IPS-18a (cell line): ENCODE results near the gene SUN5.

Experiments used
- H3K27ac ChIP-seq: one replicate; pipeline ENCODE4 v1.5.1; 2013; ENCODE audit warnings: low read length
- H3K27me3 ChIP-seq: one replicate; pipeline ENCODE4 v1.6.1; 2013; ENCODE audit warnings: mild to moderate bottlenecking, low read length; ENCODE audit not compliant: control insufficient read depth, insufficient read depth
- H3K36me3 ChIP-seq: one replicate; pipeline ENCODE4 v1.6.1; 2013; ENCODE audit warnings: low read depth, low read length; ENCODE audit not compliant: control insufficient read depth
- H3K4me1 ChIP-seq: one replicate; pipeline ENCODE4 v1.6.1; 2013; ENCODE audit warnings: low read depth, low read length; ENCODE audit not compliant: control insufficient read depth
- H3K4me3 ChIP-seq: one replicate; pipeline ENCODE4 v1.5.1; 2013; ENCODE audit warnings: low read length
- H3K9ac ChIP-seq: one replicate; pipeline ENCODE4 v1.6.1; 2013; ENCODE audit warnings: mild to moderate bottlenecking, low read length, moderate library complexity
- H3K9me3 ChIP-seq: one replicate; pipeline ENCODE4 v1.6.1; 2013; ENCODE audit warnings: low read depth, low read length; ENCODE audit not compliant: control insufficient read depth

SUN5 gene

DNA sequence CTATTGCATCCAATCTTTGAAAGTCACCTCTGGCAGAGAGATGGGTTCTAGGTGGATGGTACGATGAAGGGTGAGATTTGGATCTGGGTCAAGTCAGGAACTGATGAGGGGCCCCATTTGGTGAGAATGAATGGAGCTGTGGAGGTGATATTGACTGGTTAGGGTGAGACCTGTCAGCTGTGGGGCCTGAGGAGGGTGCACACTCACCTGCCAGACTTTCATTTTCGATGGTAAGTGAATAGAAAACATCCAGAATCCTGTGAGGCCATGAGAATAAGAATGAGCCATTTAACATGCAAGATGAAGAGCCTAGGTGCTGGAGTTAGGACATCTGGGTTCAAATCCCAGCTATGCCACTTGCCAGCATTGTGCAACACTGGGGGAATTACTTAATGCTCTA is 6.8 kb downstream of the SUN5 start:
- Histone ChIP-seq H3K4me3 (no peak overlapping the region), H3K9me3 (no peaks in the 10 kb centered on the region), H3K27ac (no peak overlapping the region), H3K27me3 (no peaks in the 10 kb centered on the region), H3K36me3 (no peaks in the 10 kb centered on the region), H3K4me1 (no peaks in the 10 kb centered on the region), H3K9ac (no peak overlapping the region)

DNA sequence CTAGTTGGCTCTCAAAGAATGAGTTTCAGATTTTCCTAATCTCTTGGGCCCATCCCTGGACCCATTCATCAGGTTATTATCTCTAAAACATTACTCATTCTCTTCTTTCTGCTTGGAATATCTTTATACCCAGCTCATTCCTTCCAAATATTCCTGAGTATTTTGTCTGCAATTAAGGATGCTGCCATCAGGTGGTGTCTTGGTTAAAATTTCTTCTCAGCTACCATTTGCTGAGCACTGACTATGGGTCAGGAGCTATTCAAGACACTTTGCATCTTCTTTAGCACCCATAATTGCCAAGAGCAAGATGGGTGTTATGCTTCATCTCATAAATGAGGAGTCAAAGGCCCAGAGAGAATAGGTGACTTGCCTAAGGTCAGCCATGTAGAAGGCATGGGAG is 8.4 kb downstream of the SUN5 start:
- H3K27me3 ChIP-seq, result no peaks in the 10 kb centered on the region
- H3K4me3 ChIP-seq, result no peak overlapping the region
- H3K4me1 ChIP-seq, result no peaks in the 10 kb centered on the region
- no peak overlapping the region for H3K9ac ChIP-seq
- no peaks in the 10 kb centered on the region for H3K9me3 ChIP-seq
- no peak overlapping the region for H3K27ac ChIP-seq
- no peaks in the 10 kb centered on the region for H3K36me3 ChIP-seq

DNA sequence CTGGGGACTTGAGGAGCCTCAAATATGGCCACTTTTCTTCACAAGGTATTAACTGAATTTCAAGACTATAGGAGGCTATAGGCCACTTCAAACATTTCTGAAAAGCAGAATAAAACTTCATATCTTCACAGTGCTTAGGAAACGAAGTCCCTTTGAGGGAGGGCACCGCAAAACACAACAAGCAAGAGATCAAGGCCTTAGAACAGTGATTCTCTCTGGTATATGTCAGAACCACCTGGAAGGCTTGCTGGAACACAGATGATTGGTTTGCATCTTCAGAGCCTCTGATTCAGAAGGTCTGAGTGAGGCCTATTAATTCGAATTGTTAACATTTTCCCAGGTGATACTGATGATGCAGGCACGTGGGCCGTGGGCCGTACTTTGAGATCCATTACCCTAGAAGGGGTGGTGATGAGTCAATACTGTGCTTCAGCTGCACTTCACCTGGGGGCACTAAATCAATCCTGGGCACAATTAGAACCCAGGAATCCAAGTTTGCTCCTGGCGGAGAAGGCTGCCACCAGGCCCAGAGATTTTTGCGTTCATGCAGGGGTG is 10.7 kb downstream of the SUN5 start:
- H3K4me1 ChIP-seq, result no peaks in the 10 kb centered on the region
- no peak overlapping the region for H3K9ac ChIP-seq
- no peaks in the 10 kb centered on the region for H3K36me3 ChIP-seq
- no peak overlapping the region for H3K27ac ChIP-seq
- H3K27me3 ChIP-seq, result no peaks in the 10 kb centered on the region
- no peak overlapping the region for H3K4me3 ChIP-seq
- no peaks in the 10 kb centered on the region for H3K9me3 ChIP-seq

- H3K27ac ChIP-seq, result no peak overlapping the region
Measured at GRCh38 chr20:32991792-32992641, 12.2 kb downstream of the SUN5 start.

GRCh38 chr20:32991383-32991782 is 12.8 kb downstream of the SUN5 start:
- Histone ChIP-seq H3K36me3 (no peaks in the 10 kb centered on the region), H3K9ac (no peak overlapping the region), H3K27ac (no peak overlapping the region), H3K4me1 (no peaks in the 10 kb centered on the region), H3K9me3 (no peaks in the 10 kb centered on the region), H3K4me3 (no peak overlapping the region), H3K27me3 (no peaks in the 10 kb centered on the region)

More at GRCh38 chr20:32991792-32992641, 12.2 kb downstream of the SUN5 start:
- no peak overlapping the region for H3K9ac ChIP-seq
- no peaks in the 10 kb centered on the region for H3K27me3 ChIP-seq
- no peaks in the 10 kb centered on the region for H3K36me3 ChIP-seq
- no peak overlapping the region for H3K4me3 ChIP-seq
- no peaks in the 10 kb centered on the region for H3K9me3 ChIP-seq
- no peaks in the 10 kb centered on the region for H3K4me1 ChIP-seq

DNA sequence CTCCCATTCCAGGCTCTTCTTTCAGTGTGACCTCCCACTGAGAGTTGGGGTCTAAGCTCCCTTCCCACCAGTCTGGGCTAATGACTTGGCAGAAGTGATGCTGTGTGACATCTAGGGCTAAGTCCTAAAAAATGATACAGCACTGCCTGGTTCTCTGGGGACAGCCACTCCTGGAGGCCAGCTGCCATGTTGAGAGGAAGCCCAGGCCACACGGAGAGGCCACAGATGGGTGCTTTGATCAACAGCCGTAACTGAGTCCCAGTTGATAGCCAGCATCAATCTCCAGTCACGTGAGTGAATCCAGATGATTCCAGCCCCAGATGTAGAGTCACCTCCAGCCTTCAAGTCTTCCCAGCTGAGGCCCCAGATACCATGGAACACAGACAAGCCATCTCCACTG is 13.8 kb downstream of the SUN5 start:
- Histone ChIP-seq H3K9me3 (no peaks in the 10 kb centered on the region), H3K36me3 (no peaks in the 10 kb centered on the region), H3K27ac (no peak overlapping the region), H3K9ac (no peak overlapping the region), H3K27me3 (no peaks in the 10 kb centered on the region), H3K4me3 (no peak overlapping the region), H3K4me1 (no peaks in the 10 kb centered on the region)

- H3K4me3 ChIP-seq, result no peak overlapping the region
- no peaks in the 10 kb centered on the region for H3K4me1 ChIP-seq
- H3K27me3 ChIP-seq, result no peaks in the 10 kb centered on the region
- no peaks in the 10 kb centered on the region for H3K36me3 ChIP-seq
- no peak overlapping the region for H3K27ac ChIP-seq
- H3K9ac ChIP-seq, result no peak overlapping the region
- no peaks in the 10 kb centered on the region for H3K9me3 ChIP-seq
Measured at GRCh38 chr20:32989507-32990283, 14.5 kb downstream of the SUN5 start.

DNA sequence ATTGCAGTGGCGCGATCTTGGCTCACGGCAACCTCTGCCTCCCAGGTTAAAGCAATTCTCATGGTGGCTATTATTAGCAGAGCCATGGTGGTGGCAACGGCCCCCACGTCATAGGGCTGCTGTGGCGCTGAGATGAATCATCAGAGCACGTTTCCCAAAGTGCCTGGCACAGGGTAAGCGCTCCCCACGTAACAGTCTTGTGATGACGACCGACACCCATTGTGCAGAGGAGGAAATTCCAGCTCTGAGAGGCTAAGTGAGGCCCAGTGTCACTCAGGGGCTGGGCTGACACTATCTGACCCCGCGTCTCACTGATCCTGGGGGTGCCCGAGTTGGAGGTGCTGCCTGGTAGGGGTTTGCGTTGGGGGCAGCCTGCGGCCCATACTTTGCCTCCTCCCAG is 16.2 kb downstream of the SUN5 start:
- Histone ChIP-seq H3K9me3 (no peaks in the 10 kb centered on the region), H3K9ac (no peak overlapping the region), H3K4me3 (no peak overlapping the region), H3K36me3 (no peaks in the 10 kb centered on the region), H3K27ac (no peak overlapping the region), H3K27me3 (no peaks in the 10 kb centered on the region), H3K4me1 (no peaks in the 10 kb centered on the region)

- Histone ChIP-seq H3K4me1 (no peaks in the 10 kb centered on the region), H3K4me3 (no peak overlapping the region), H3K9ac (no peak overlapping the region), H3K27ac (no peak overlapping the region), H3K9me3 (no peaks in the 10 kb centered on the region), H3K27me3 (no peaks in the 10 kb centered on the region), H3K36me3 (no peaks in the 10 kb centered on the region)
Measured at GRCh38 chr20:32987044-32987825, 17.0 kb downstream of the SUN5 start.

- Histone ChIP-seq H3K27me3 (no peaks in the 10 kb centered on the region), H3K9ac (no peak overlapping the region), H3K4me1 (no peaks in the 10 kb centered on the region), H3K36me3 (no peaks in the 10 kb centered on the region), H3K9me3 (no peaks in the 10 kb centered on the region), H3K27ac (no peak overlapping the region), H3K4me3 (no peak overlapping the region)
Measured at GRCh38 chr20:32986331-32986966, 17.8 kb downstream of the SUN5 start.

- H3K9me3 ChIP-seq, result no peaks in the 10 kb centered on the region
- H3K36me3 ChIP-seq, result no peaks in the 10 kb centered on the region
- H3K9ac ChIP-seq, result no peak overlapping the region
- H3K27ac ChIP-seq, result no peak overlapping the region
- H3K4me1 ChIP-seq, result no peaks in the 10 kb centered on the region
- no peak overlapping the region for H3K4me3 ChIP-seq
- H3K27me3 ChIP-seq, result no peaks in the 10 kb centered on the region
Measured at GRCh38 chr20:32985596-32985995, 18.6 kb downstream of the SUN5 start.
